Psoas muscle (tissue), 8 donors: ENCODE data around the gene SERPINB13. TPM values are rescaled to one million over a fixed set of nuclear protein-coding genes. Genes with fewer than 3 reads are reported as not detected.

Experiments
- ATAC-seq, 4 donors: fragments of 200-7000 bp; cut with Tn5 transposase; one replicate each; pipeline ENCODE4 v1.9.1; 2020; ENCODE audit warnings: moderate library complexity in 3 of 4, mild to moderate bottlenecking in 2 of 4
- DNase-seq, 2 donors: peaks; one replicate each; pipeline ENCODE4 v3.0.0-alpha.2; 2020
- H3K27ac ChIP-seq: fragments of 200-600 bp; one replicate; pipeline ENCODE4 v1.8.0; 2022
- H3K27me3 ChIP-seq, 3 donors: fragments of 200-600 bp in 1 of 3; one replicate each; pipeline versions ENCODE4 v1.6.1 to v1.8.0; 2013 to 2022; ENCODE audit warnings: low read length in 2 of 3, mild to moderate bottlenecking in 2 of 3, moderate library complexity in 1 of 3; ENCODE audit not compliant: insufficient read depth in 3 of 3
- H3K36me3 ChIP-seq, 2 donors: fragments of 200-600 bp in 1 of 2; one replicate each; pipeline versions ENCODE4 v1.6.1 to v1.8.0; 2013 to 2022; ENCODE audit warnings: low read depth in 1 of 2, mild to moderate bottlenecking in 1 of 2, moderate library complexity in 1 of 2; ENCODE audit not compliant: insufficient read depth in 1 of 2
- H3K4me1 ChIP-seq: fragments of 200-600 bp; one replicate; pipeline ENCODE4 v1.8.0; 2022
- H3K4me3 ChIP-seq: fragments of 200-600 bp; one replicate; pipeline ENCODE4 v1.8.0; 2022; ENCODE audit warnings: mild to moderate bottlenecking
- H3K9me3 ChIP-seq: fragments of 200-600 bp; one replicate; pipeline ENCODE4 v1.8.0; 2022
- WGBS, 3 donors: extraction: QIAGEN DNeasy Blood & Tissue Kit; methylation state at CpG; one replicate each; pipeline versions ENCODE4 v1.1.6 to v1.1.7; 2013; 5-methylcytosine and 5-hydroxymethylcytosine counted together
- intact Hi-C, 2 donors: fragments of 100-400 bp; cut with DNase I; formaldehyde crosslinking; loops; one replicate each; pipeline versions ENCODE4 v1.11.0 to v1.14.2; 2022
- polyA plus RNA-seq, 3 donors: library from polyadenylated mRNA; stranded (reverse); fragments of 200-250 nt; gene quantifications; one replicate each; pipeline ENCODE4 v1.2.3, GENCODE V29; 2013
- total RNA-seq, 4 donors: library from RNA; stranded (reverse); fragmentation: NEBNext Ultra II Directional in 2 of 4; extraction: Animal tissue kit (Norgen Biotek cat#: 25700) in 2 of 4; gene quantifications; one replicate each; pipeline versions ENCODE4 v1.2.1 to v1.2.4, GENCODE V29; 2021 to 2023
- TF ChIP-seq, protein P1 (sequence below): fragments of 200-600 bp; IDR thresholded peaks from one replicate; pipeline ENCODE4 v1.8.0; 2022; ENCODE audit warnings: antibody characterized with exemption
- donor health status: healthy with polysubstance abuse.
- donor health status: DM: no; HTN: no; CAD: no; lungs with moderate emphysema.
- donor health status: Bipolar disorder and iron deficiency.
- donor health status: healthy.
- donor health status: DM: yes; HTN: yes; CAD: no.
- donor health status: DM: no; HTN: no; CAD: no.
- donor health status: DM: no; HTN: no; CAD: no.
- donor health status: DM: yes; HTN: yes; CAD: no.

Gene SERPINB13
- total and polyA plus RNA-seq, 7 donors = not detected

- H3K27me3 ChIP-seq = no peaks in the 10 kb centered on the region
- H3K4me1 ChIP-seq = no peaks in the 10 kb centered on the region
- intact Hi-C loops = no loop called here
- DNase-seq (no peak), ATAC-seq (no peak)
- no peak overlapping the region for H3K27ac ChIP-seq
- H3K9me3 ChIP-seq = no peaks in the 10 kb centered on the region
- no peak overlapping the region for H3K4me3 ChIP-seq
- TF ChIP-seq, protein P1, sequence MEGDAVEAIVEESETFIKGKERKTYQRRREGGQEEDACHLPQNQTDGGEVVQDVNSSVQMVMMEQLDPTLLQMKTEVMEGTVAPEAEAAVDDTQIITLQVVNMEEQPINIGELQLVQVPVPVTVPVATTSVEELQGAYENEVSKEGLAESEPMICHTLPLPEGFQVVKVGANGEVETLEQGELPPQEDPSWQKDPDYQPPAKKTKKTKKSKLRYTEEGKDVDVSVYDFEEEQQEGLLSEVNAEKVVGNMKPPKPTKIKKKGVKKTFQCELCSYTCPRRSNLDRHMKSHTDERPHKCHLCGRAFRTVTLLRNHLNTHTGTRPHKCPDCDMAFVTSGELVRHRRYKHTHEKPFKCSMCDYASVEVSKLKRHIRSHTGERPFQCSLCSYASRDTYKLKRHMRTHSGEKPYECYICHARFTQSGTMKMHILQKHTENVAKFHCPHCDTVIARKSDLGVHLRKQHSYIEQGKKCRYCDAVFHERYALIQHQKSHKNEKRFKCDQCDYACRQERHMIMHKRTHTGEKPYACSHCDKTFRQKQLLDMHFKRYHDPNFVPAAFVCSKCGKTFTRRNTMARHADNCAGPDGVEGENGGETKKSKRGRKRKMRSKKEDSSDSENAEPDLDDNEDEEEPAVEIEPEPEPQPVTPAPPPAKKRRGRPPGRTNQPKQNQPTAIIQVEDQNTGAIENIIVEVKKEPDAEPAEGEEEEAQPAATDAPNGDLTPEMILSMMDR = no peak
- no peaks in the 10 kb centered on the region for H3K36me3 ChIP-seq
- 48 to 69% (median 68%) methylated on average over 3 of the region's 3 CpGs for WGBS, 3 donors
These were observed 42.1 kb upstream of the SERPINB13 start for GRCh38 chr18:63545000-63545399.

DNA sequence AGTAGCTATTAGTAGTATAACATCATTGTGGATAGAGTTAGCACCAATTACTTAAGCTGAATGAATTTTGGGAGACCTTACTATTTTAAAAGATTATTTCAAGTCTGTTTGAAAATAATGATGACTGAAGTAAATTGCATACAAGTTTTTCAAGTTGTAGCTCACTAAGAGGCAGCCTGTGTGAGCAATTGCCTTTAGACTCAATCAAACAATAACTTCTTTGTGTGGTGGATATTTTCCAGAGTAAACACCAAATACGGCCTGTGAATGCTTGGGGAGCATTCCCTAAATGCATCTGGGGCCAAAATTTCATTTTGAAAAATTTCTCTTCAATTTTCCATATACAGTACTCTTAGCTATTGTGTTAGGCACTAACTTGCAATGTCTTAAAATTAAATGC lies 37.1 kb upstream of the SERPINB13 start:
- no peaks in the 10 kb centered on the region for H3K36me3 ChIP-seq
- H3K27ac ChIP-seq = no peak overlapping the region
- ATAC-seq (no peak), DNase-seq (no peak)
- 32 to 55% (median 49%) methylated on average over 1 of the region's 1 CpG for WGBS, 3 donors
- TF ChIP-seq, protein P1 = no peak
- H3K4me1 ChIP-seq = no peaks in the 10 kb centered on the region
- no peaks in the 10 kb centered on the region for H3K9me3 ChIP-seq
- no peak overlapping the region for H3K4me3 ChIP-seq
- H3K27me3 ChIP-seq = no peaks in the 10 kb centered on the region
- intact Hi-C loops = no loop called here

- DNase-seq (no peak), ATAC-seq (no peak)
- no peaks in the 10 kb centered on the region for H3K4me1 ChIP-seq
- no peaks in the 10 kb centered on the region for H3K36me3 ChIP-seq
- H3K9me3 ChIP-seq = no peaks in the 10 kb centered on the region
- TF ChIP-seq, protein P1 = no peak
- no peaks in the 10 kb centered on the region for H3K27me3 ChIP-seq
- 71 to 80% (median 73%) methylated on average over 3 of the region's 3 CpGs for WGBS, 3 donors
- H3K27ac ChIP-seq = no peak overlapping the region
- H3K4me3 ChIP-seq = no peak overlapping the region
- intact Hi-C loops = no loop called here
These were observed 35.4 kb upstream of the SERPINB13 start for GRCh38 chr18:63551769-63552168.

DNA sequence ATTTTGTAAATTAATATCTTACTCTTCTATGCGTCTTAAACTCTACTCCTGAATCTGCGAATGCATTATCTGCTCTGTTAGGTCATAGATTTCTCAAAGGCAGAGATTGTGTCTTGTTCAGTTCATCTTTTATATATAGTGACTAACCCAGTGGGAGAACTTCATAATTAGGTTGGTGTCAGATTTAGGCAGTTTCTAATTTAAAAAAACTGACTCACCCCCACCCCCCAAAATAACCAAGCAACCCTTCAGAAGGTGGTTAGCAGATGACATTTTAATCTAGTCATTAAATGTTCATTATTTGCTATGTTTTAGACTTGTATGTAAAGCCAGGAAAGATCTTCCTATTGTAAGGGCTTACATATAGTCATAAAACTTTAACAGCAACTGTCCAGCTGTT lies 34.6 kb upstream of the SERPINB13 start:
- Histone ChIP-seq H3K4me3 (no peak overlapping the region), H3K27me3 (no peaks in the 10 kb centered on the region), H3K4me1 (no peaks in the 10 kb centered on the region), H3K9me3 (no peaks in the 10 kb centered on the region), H3K36me3 (no peaks in the 10 kb centered on the region), H3K27ac (no peak overlapping the region)
- DNase-seq = no peak
- peak in 1 of 4 donors; percentile 12 for ATAC-seq
- intact Hi-C loops = no loop called here
- TF ChIP-seq, protein P1 = no peak
- WGBS, 3 donors = 90 to 92% (median 91%) methylated on average over 2 of the region's 2 CpGs

DNA sequence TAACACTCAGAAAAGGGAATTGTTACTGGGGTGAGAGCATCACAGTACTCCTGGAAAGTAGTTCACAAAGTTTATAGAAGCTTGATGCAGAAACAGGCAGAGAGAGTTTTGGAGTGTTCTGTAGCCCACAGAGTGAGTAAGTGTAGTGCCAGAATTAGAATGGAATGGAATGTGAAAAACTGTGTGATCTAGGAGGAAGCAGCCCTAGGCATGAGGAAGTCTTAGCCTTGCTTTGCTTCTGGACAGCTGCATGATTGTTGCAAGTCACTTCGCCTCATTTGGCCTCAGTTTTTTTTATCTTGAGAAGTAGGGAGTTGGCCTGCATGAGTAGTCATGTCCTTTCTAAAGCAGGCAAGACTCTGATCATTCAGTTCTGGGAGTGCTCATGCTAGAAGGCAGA lies 34.1 kb upstream of the SERPINB13 start:
- intact Hi-C loops = no loop called here
- H3K4me3 ChIP-seq = no peak overlapping the region
- no peaks in the 10 kb centered on the region for H3K27me3 ChIP-seq
- H3K36me3 ChIP-seq = no peaks in the 10 kb centered on the region
- 0 to 20% (median 2%) methylated on average over 1 of the region's 1 CpG for WGBS, 3 donors
- H3K4me1 ChIP-seq = no peaks in the 10 kb centered on the region
- ATAC-seq = peak; percentile 28 to 79 (median 70)
- DNase-seq = no peak
- TF ChIP-seq, protein P1 = no peak
- H3K27ac ChIP-seq = no peak overlapping the region
- H3K9me3 ChIP-seq = no peaks in the 10 kb centered on the region
